Kidney epithelial cell (primary cell): Measurements from ENCODE around the gene CD58. TPM values are rescaled to one million over a fixed set of nuclear protein-coding genes. Genes with fewer than 3 reads are reported as not detected.
"Not testable (repeated sequence)": the region's sequence is repeated elsewhere in the genome, so short reads cannot be mapped to it uniquely, and the experiment has no call there.

Source experiments
- DNase-seq: peaks from one replicate; pipeline ENCODE4 v3.0.0-alpha.2; 2010; ENCODE audit warnings: low read depth
- H3K27me3 ChIP-seq: 2 replicates; pipeline ENCODE4 v1.6.0; 2011; ENCODE audit warnings: low read length; ENCODE audit not compliant: control insufficient read depth, insufficient read depth
- H3K36me3 ChIP-seq: 2 replicates; pipeline ENCODE4 v1.5.1; 2011; ENCODE audit warnings: low read length; ENCODE audit not compliant: control insufficient read depth, insufficient read depth
- H3K4me3 ChIP-seq: 2 replicates; pipeline ENCODE4 v1.5.1; 2011; ENCODE audit warnings: low read depth, mild to moderate bottlenecking, control low read depth, low read length
- total RNA-seq: library from RNA; depleted of rRNA; stranded (reverse); fragments of >200 nt; gene quantifications from 2 replicates; pipeline ENCODE4 v1.2.3, GENCODE V29; 2015
- TF ChIP-seq, protein P1 (sequence below): IDR thresholded peaks from 2 replicates; pipeline ENCODE4 v1.5.1; 2011; ENCODE audit warnings: mild to moderate bottlenecking, moderate library complexity, low read length, control low read depth, inconsistent platforms; ENCODE audit not compliant: insufficient read depth, poor library complexity, severe bottlenecking

CD58 gene, protein sequence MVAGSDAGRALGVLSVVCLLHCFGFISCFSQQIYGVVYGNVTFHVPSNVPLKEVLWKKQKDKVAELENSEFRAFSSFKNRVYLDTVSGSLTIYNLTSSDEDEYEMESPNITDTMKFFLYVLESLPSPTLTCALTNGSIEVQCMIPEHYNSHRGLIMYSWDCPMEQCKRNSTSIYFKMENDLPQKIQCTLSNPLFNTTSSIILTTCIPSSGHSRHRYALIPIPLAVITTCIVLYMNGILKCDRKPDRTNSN
- 17.9 and 25.4 TPM in 2 replicates for total RNA-seq

DNA sequence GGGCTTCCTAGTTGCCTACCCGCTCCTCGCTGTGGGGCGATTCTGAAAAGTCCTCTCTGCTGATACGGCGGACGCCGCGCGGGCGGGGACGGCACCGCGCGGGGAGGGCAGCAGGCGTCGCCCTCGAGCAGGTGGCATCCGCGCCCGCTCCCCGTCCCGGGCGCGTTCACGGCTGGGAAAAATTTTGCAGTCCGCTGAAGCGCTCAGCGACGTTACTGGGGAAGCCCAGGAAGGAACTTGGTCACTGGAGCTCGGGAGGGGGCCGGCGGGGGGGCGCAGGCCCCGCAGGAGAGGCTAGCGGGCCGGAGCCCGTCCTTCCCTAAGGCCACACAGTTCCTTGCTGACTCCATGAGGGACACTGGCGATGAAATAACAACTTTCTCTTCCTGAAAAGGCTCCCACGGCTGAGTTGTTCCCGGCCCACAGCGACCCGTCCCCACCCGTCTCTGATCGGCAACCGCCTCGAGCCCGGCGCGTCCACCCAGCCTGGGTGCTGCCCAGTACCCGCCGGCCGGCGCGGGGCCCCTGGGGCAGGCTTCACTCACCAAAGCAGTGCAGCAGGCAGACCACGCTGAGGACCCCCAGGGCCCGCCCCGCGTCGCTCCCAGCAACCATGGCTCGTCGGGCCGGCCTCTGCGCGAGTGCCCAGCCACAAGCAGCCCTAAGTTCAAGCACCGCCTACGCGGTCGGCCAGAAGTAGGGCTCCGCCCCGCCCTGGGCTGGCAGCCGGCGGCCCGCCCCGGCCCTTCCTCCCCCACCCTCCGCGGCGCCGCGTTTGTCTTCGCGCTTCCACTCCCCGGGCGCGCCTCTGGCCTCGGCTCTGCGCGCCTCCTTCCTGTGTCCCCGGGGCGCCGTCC lies at the start of gene CD58:
Gene CD58 (minus strand): TSS at position 669 of the 857 bp plus-strand sequence. CDS start 54 bp downstream, at position 615.
- Histone ChIP-seq H3K36me3 (no peaks in the 10 kb centered on the region), H3K27me3 (no peaks in the 10 kb centered on the region), H3K4me3 (peak within 1 kb of the TSS; percentile 81)
- TF ChIP-seq, protein P1, sequence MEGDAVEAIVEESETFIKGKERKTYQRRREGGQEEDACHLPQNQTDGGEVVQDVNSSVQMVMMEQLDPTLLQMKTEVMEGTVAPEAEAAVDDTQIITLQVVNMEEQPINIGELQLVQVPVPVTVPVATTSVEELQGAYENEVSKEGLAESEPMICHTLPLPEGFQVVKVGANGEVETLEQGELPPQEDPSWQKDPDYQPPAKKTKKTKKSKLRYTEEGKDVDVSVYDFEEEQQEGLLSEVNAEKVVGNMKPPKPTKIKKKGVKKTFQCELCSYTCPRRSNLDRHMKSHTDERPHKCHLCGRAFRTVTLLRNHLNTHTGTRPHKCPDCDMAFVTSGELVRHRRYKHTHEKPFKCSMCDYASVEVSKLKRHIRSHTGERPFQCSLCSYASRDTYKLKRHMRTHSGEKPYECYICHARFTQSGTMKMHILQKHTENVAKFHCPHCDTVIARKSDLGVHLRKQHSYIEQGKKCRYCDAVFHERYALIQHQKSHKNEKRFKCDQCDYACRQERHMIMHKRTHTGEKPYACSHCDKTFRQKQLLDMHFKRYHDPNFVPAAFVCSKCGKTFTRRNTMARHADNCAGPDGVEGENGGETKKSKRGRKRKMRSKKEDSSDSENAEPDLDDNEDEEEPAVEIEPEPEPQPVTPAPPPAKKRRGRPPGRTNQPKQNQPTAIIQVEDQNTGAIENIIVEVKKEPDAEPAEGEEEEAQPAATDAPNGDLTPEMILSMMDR = peak; percentile 38
- no peak for DNase-seq

DNA sequence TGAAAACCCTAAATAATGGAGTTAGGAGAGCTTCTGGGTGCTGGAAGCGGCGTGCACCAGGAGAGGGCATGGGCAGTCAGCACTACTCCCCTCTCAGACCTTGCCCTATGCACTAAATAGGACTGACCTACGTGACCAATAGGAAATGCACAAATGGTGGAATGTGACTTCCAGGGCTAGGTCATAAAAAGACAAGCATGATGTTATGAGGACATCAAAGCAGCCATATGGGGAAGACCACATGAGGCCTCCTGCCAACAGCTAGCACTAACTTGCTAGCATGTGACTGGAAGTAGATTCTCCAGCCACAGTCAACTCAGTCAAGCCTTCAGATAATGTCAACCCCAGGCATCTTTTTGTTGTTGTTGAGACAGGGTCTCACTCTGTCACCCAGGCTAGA lies 49.6 kb upstream of the CD58 start:
- not testable (repeated sequence) for DNase-seq, H3K27me3 ChIP-seq, H3K36me3 ChIP-seq, H3K4me3 ChIP-seq

DNA sequence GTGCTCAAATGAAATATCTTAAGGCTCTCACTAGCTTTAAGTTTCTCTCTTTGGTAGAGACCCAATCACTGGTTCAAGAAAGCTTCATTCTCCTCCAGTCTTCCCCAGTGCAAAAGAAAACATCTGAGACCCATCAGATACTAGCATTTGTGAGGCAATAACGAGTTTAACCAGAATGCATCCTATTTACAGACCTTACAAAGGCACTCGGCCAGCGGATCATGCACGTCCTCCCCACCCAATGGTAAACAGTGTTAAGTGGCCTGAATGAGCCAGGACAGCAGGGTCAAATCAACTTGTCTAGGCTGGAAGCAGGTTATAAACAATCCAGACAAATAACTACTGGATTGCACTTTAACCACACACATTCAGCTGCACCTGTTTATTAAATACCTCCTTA lies 48.3 kb upstream of the CD58 start:
- not testable (repeated sequence) for DNase-seq

DNA sequence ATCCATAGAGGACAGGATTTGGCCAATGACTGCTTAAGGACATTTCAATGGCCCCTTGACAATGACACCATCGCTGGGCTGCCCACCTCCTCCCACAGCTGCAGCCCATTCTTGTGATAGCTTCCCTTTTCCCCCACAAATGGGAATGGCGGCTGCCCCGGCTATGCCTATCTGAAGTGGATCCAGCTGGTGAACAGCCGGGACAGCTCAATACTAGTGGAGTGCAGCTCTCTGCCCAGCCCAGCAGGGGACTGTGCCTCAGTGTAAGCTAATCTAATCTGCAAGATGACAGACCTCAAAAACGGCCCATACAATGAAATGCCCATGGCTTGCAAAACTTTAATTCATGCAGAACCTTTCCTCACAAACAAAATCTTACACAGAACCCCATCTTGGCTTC lies 47.0 kb upstream of the CD58 start:
- not testable (repeated sequence) for H3K4me3 ChIP-seq, DNase-seq, H3K36me3 ChIP-seq, H3K27me3 ChIP-seq

More for the DNA sequence above, 48.3 kb upstream of the CD58 start:
- H3K27me3 ChIP-seq, H3K36me3 ChIP-seq, H3K4me3 ChIP-seq: not testable (repeated sequence)

DNA sequence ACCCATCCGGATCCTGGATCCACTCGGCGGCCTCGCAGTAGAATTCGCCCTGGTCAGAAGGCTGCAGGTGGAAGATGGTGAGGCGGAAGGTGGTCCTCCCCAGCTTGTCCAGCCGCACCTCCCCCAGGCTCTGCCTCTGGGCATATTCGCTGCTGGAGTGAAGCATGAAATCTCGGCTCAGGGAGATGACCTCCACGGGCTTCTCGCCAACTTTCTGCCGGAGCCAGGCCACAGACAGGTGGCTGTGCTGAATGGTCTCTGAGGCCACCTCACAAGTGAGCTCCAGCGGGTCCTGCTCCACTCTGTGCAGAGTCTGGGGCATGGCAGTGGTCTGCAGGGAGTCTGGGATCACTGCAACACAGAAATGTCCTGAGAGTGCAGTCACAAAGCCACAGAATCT lies 43.0 kb upstream of the CD58 start:
- not testable (repeated sequence) for H3K4me3 ChIP-seq, DNase-seq, H3K27me3 ChIP-seq, H3K36me3 ChIP-seq

DNA sequence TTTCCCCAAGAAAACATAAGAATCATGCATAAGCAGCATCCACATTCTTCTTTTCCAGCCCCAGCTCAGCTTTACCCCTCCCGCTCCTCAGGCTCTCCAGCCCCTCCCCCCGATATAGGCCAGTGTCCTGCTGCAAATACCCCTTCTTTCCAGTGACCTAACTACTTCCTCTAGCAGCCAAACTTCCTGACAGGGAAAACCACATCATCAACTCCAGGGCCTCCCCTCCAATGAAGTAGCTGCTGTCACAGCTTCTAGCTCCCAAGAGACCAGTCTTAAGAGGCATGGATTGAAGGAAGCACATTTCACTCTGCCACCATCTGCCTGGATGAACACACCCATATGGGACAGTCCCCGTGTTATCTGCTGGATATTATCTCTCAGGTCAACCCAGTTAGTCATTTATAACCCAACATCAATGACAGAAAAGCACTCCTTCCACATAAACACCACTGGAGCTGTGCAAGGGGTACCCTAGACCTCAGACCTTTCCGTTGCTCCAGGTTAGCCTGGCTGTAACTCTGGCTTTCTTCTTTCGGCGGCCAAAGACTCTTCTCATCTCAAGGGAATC lies 39.1 kb upstream of the CD58 start:
- not testable (repeated sequence) for H3K4me3 ChIP-seq, DNase-seq, H3K27me3 ChIP-seq, H3K36me3 ChIP-seq

DNA sequence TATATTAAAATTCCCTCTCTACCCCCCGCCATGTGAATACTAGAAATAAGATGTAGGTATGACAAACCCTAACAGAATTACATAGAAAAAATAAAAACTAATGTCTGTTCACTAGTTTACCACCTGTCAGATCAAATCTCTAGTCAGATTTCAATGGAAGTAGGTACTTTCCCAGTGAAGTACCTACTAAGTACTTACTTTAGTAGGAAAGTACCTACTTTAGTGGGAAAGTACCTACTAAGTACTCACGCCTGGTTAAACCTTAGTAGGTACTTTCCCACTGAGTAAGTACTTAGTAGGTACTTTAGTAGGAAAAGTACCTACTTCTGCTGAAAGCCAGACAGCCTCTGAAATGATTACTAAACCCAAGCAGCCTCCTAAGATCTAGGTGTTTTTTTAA lies 38.0 kb upstream of the CD58 start:
- H3K4me3 ChIP-seq, DNase-seq, H3K27me3 ChIP-seq, H3K36me3 ChIP-seq: not testable (repeated sequence)

DNA sequence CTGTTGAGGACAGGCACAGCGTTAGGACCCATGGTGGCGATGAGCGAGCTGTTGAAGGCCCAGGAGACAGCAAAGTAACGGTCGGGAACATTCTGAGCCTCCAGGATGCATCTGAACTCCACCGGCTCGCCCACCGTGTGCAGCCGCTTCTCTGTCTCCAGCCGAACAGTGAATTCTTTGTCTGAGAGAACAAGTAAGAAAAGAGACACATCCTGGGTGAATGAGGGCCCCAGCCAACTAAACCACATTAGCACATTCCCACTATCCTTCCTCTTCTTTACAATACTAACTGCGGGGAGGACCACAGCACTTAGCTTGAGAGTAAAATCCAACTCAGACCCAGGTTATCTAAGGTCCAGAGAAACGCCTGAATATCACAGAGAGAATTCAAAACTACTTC lies 37.3 kb upstream of the CD58 start:
- not testable (repeated sequence) for DNase-seq, H3K27me3 ChIP-seq, H3K36me3 ChIP-seq, H3K4me3 ChIP-seq

DNA sequence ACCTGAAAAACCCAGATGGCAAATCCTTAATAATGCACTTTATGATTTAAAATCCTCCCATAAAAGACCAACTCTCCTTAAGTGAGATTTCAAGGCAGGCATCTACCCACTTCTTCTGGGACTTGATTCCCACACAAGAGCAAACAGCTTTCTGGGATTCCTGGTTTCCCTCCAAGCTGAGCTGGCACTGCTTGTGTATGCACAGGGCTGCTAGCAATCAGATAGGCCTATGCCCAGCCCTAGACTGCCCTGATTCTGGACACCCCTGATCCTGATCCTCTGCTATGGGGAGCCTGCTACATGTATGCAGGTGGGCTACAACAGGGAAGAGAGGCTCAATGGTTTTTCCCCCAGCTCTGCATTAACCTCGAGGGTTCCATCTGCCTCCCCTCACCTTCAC lies 36.6 kb upstream of the CD58 start:
- H3K36me3 ChIP-seq, DNase-seq, H3K27me3 ChIP-seq, H3K4me3 ChIP-seq: not testable (repeated sequence)

DNA sequence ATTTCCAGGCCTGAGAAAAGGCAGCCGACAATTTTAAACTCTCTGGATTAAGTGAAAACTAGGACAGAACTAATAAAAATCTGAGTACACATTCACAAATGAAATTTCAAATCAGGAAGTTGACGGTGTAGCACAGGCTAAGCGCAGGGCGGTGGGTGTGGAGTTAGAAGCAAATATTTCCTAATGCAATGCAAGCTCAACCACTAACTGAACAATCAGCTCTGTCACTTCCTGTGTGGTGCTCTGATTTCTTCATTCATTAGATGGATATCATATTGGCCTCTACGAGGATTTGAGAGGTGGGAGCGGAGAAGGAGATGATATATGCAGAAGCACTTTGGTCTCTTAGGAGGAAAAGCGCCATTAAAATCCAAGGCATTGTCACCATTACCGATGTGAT lies 35.2 kb upstream of the CD58 start:
- not testable (repeated sequence) for H3K36me3 ChIP-seq, H3K4me3 ChIP-seq, H3K27me3 ChIP-seq, DNase-seq
